IMR-90 (cell line): ENCODE results near the gene PODXL2. TPM values are rescaled to one million over a fixed set of nuclear protein-coding genes. Genes with fewer than 3 reads are reported as not detected.
"Not testable (repeated sequence)": the region's sequence is repeated elsewhere in the genome, so short reads cannot be mapped to it uniquely, and the experiment has no call there.

Experiments
- ATAC-seq: fragments of 200-7000 bp; cut with Tn5 transposase; 2 replicates; pipeline ENCODE4 v1.9.1; 2020; ENCODE audit warnings: low read depth, mild to moderate bottlenecking, moderate library complexity
- BruUV-seq: library from RNA; stranded (reverse); fragments of 400-500 nt; replicated peaks from 2 replicates; lab custom pipeline; 2021; lab: Mats Ljungman, UMichigan
- CTCF ChIA-PET: fragments of 300-600 bp; formaldehyde crosslinking; extraction: SDS; loops from one replicate; lab custom pipeline; 2021; ENCODE audit warnings: antibody characterized with exemption; lab: Yijun Ruan, JAX
- POLR2A ChIA-PET: fragments of 300-600 bp; sonication (Branson Sonifier 250); formaldehyde crosslinking; loops from one replicate; lab custom pipeline; 2022; ENCODE audit warnings: antibody characterized with exemption; ENCODE audit not compliant: unreplicated experiment; lab: Charles Lee
- DNase-seq: peaks from one replicate; pipeline ENCODE4 v3.0.0; 2013
- H2AFZ ChIP-seq: replicated peaks from 2 replicates; pipeline ENCODE3; 2013; ENCODE audit warnings: low read length, mild to moderate bottlenecking; ENCODE audit not compliant: poor library complexity
- H2AK5ac ChIP-seq: 2 replicates; pipeline ENCODE4 v1.6.1; 2013; ENCODE audit warnings: low read depth, low read length, inconsistent platforms
- H2AK9ac ChIP-seq: replicated peaks from 2 replicates; pipeline ENCODE3; 2013; ENCODE audit warnings: mild to moderate bottlenecking, low read depth, low read length, moderate library complexity; ENCODE audit not compliant: poor library complexity
- H2BK120ac ChIP-seq: 2 replicates; pipeline ENCODE4 v1.6.1; 2013; ENCODE audit warnings: low read depth, low read length, inconsistent platforms
- H2BK15ac ChIP-seq: 3 replicates; pipeline ENCODE4 v1.6.1; 2013; ENCODE audit warnings: low read depth, low read length, inconsistent platforms
- H2BK20ac ChIP-seq: 2 replicates; pipeline ENCODE4 v1.6.1; 2013; ENCODE audit warnings: low read depth, mild to moderate bottlenecking, inconsistent platforms, low read length, moderate library complexity
- H2BK5ac ChIP-seq: 2 replicates; pipeline ENCODE4 v1.6.1; 2013; ENCODE audit warnings: mild to moderate bottlenecking, low read depth, low read length, inconsistent platforms; ENCODE audit not compliant: poor library complexity, severe bottlenecking
- H3K14ac ChIP-seq: replicated peaks from 2 replicates; pipeline ENCODE4 v1.6.1; 2013; ENCODE audit warnings: low read depth, low read length, inconsistent platforms
- H3K18ac ChIP-seq: 2 replicates; pipeline ENCODE4 v1.6.1; 2013; ENCODE audit warnings: low read depth, low read length, control low read depth
- H3K23ac ChIP-seq: 2 replicates; pipeline ENCODE4 v1.6.1; 2013; ENCODE audit warnings: low read depth, low read length, inconsistent platforms
- H3K27ac ChIP-seq: 2 replicates; pipeline ENCODE4 v1.5.1; 2013; ENCODE audit warnings: mild to moderate bottlenecking, control low read depth, low read length; ENCODE audit not compliant: insufficient read depth
- H3K27me3 ChIP-seq: 2 replicates; pipeline ENCODE4 v1.6.1; 2013; ENCODE audit warnings: low read length; ENCODE audit not compliant: control insufficient read depth, insufficient read depth
- H3K36me3 ChIP-seq: 2 replicates; pipeline ENCODE4 v1.6.1; 2013; ENCODE audit warnings: low read length, mixed read lengths; ENCODE audit not compliant: control insufficient read depth, insufficient read depth
- H3K4ac ChIP-seq: 2 replicates; pipeline ENCODE4 v1.6.1; 2013; ENCODE audit warnings: low read depth, low read length, inconsistent platforms
- H3K4me1 ChIP-seq: 2 replicates; pipeline ENCODE4 v1.6.1; 2013; ENCODE audit warnings: low read length, mixed read lengths; ENCODE audit not compliant: control insufficient read depth, insufficient read depth
- H3K4me2 ChIP-seq: 2 replicates; pipeline ENCODE4 v1.6.1; 2013; ENCODE audit warnings: low read depth, mild to moderate bottlenecking, control low read depth, low read length, moderate library complexity
- H3K4me3 ChIP-seq: 2 replicates; pipeline ENCODE4 v1.5.1; 2013; ENCODE audit warnings: low read depth, mild to moderate bottlenecking, control low read depth, low read length, moderate library complexity; ENCODE audit not compliant: insufficient read depth
- H3K56ac ChIP-seq: 2 replicates; pipeline ENCODE4 v1.6.1; 2013; ENCODE audit warnings: low read length, inconsistent platforms; ENCODE audit not compliant: insufficient read depth; ENCODE audit errors: extremely low read depth
- H3K79me1 ChIP-seq, 2 experiments: 2 replicates each; pipeline ENCODE4 v1.6.1; 2013; ENCODE audit warnings: low read length in 2 of 2, inconsistent platforms in 1 of 2, low read depth in 1 of 2
- H3K9ac ChIP-seq: 2 replicates; pipeline ENCODE4 v1.6.1; 2013; ENCODE audit warnings: low read depth, low read length, control low read depth
- H3K9me1 ChIP-seq: 2 replicates; pipeline ENCODE4 v1.6.1; 2013; ENCODE audit warnings: low read length, inconsistent platforms; ENCODE audit not compliant: insufficient read depth
- H3K9me3 ChIP-seq: 2 replicates; pipeline ENCODE4 v1.6.1; 2013; ENCODE audit warnings: low read length; ENCODE audit not compliant: control insufficient read depth, insufficient read depth
- H4K20me1 ChIP-seq: 2 replicates; pipeline ENCODE4 v1.6.1; 2013; ENCODE audit warnings: low read length, inconsistent platforms; ENCODE audit not compliant: insufficient read depth
- H4K5ac ChIP-seq: 2 replicates; pipeline ENCODE4 v1.6.1; 2013; ENCODE audit warnings: mild to moderate bottlenecking, low read depth, low read length, control low read depth
- H4K8ac ChIP-seq, 2 experiments: 2 replicates each; pipeline ENCODE4 v1.6.1; 2013; ENCODE audit warnings: low read depth in 2 of 2, low read length in 2 of 2, control low read depth in 1 of 2, inconsistent platforms in 1 of 2
- H4K91ac ChIP-seq: 2 replicates; pipeline ENCODE4 v1.6.1; 2013; ENCODE audit warnings: low read depth, low read length, inconsistent platforms; ENCODE audit not compliant: insufficient read depth
- CHD1 ChIP-seq: IDR thresholded peaks from 2 replicates; pipeline ENCODE4 v1.6.1; 2012; ENCODE audit warnings: low read depth, low read length, improper control_type of control experiment
- FOS ChIP-seq: fragments of 150-350 bp; IDR thresholded peaks from 2 replicates; pipeline ENCODE4 v1.6.1; 2016; ENCODE audit warnings: low read depth, low read length
- MAZ ChIP-seq: IDR thresholded peaks from 2 replicates; pipeline ENCODE4 v1.6.1; 2012; ENCODE audit warnings: low read depth, mild to moderate bottlenecking, low read length, improper control_type of control experiment, moderate library complexity, borderline replicate concordance
- POLR2A ChIP-seq: IDR thresholded peaks from 2 replicates; pipeline ENCODE4 v1.6.1; 2012; ENCODE audit warnings: mild to moderate bottlenecking, low read depth, low read length
- RCOR1 ChIP-seq: IDR thresholded peaks from 2 replicates; pipeline ENCODE4 v1.6.1; 2012; ENCODE audit warnings: mild to moderate bottlenecking, low read length, improper control_type of control experiment; ENCODE audit not compliant: insufficient replicate concordance
- SMC3 ChIP-seq: fragments of 150-350 bp; IDR thresholded peaks from 2 replicates; pipeline ENCODE4 v1.6.1; 2016; ENCODE audit warnings: low read depth, mild to moderate bottlenecking, antibody characterized with exemption, low read length, moderate library complexity
- WGBS, 2 experiments: methylation state at CpG; one replicate each; pipeline versions ENCODE4 v1.1.5 to v1.1.7; 2013; ENCODE audit warnings: missing lambda C conversion rate in 2 of 2; ENCODE audit not compliant: insufficient read length in 1 of 2; ENCODE audit errors: extremely low coverage in 2 of 2; 5-methylcytosine and 5-hydroxymethylcytosine counted together
- dilution Hi-C: fragments of 300-500 bp; cut with HindIII; formaldehyde crosslinking; loops from one replicate; pipeline ENCODE4 v1.14.3; 2018; ENCODE audit warnings: low sequenced_read_pairs; ENCODE audit not compliant: unreplicated experiment
- in situ Hi-C: fragments of 300-500 bp; cut with MboI; formaldehyde crosslinking; loops from 3 replicates; pipeline ENCODE4 v1.14.3; 2019; ENCODE audit warnings: low sequenced_read_pairs, inconsistent platforms, mixed read lengths
- intact Hi-C: fragments of 100-400 bp; cut with micrococcal nuclease; formaldehyde crosslinking; loops from 2 replicates; pipeline ENCODE4 v1.10.0; 2022
- polyA plus RNA-seq, 3 experiments: library from polyadenylated mRNA; depleted of rRNA; stranded (reverse); fragments of >200 nt; gene quantifications; 2 replicates each; pipeline ENCODE4 v1.2.3, GENCODE V29; 2012; ENCODE audit warnings: low replicate concordance in 1 of 3
- total RNA-seq: library from RNA; depleted of rRNA; stranded (reverse); fragments of >200 nt; gene quantifications from 2 replicates; pipeline ENCODE4 v1.2.3, GENCODE V29; 2012
- TF ChIP-seq, protein P1 (sequence below): fragments of 150-350 bp; IDR thresholded peaks from 2 replicates; pipeline ENCODE4 v1.6.1; 2016; ENCODE audit warnings: low read depth, mild to moderate bottlenecking, low read length, moderate library complexity, borderline replicate concordance

Gene PODXL2
- total and polyA plus RNA-seq, 2 of the 4 experiments (the other 2 are of a cell fraction): 1.6 to 5.4 TPM

DNA sequence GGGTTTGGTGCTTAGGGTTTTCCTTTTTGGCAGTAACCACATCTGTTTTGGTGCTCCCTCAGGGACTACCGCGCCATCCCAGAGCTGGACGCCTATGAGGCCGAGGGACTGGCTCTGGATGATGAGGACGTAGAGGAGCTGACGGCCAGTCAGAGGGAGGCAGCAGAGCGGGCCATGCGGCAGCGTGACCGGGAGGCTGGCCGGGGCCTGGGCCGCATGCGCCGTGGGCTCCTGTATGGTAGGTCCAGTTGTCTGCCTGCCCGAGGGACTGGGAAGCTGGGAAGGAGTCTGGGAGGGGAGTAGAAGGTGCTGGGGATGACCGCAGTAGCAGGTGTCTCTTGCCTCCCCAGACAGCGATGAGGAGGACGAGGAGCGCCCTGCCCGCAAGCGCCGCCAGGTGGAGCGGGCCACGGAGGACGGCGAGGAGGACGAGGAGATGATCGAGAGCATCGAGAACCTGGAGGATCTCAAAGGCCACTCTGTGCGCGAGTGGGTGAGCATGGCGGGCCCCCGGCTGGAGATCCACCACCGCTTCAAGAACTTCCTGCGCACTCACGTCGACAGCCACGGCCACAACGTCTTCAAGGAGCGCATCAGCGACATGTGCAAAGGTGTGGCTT is 24.3 kb upstream of the PODXL2 start:
- no peak overlapping the region for H4K5ac ChIP-seq
- no peak overlapping the region for H3K27ac ChIP-seq
- H3K4me2 ChIP-seq: no peak overlapping the region
- H2BK120ac ChIP-seq: no peak overlapping the region
- no peak for DNase-seq
- H3K27me3 ChIP-seq: no peaks in the 10 kb centered on the region
- no peak overlapping the region for H2BK15ac ChIP-seq
- dilution Hi-C loops (no loop called here), intact Hi-C loops (no loop called here), in situ Hi-C loops (no loop called here)
- no peak overlapping the region for H4K91ac ChIP-seq
- H3K9me1 ChIP-seq: peaks cover 6% of the 10 kb centered on the region; the same call in 1 of the 2 replicates
- no peaks in the 10 kb centered on the region for H3K4me1 ChIP-seq
- H2BK20ac ChIP-seq: no peak overlapping the region
- 95% methylated on average over 29 of the region's 41 CpGs; no CpG with 5 or more reads in 1 of the 2 experiments for WGBS, 2 experiments
- H3K9ac ChIP-seq: no peak overlapping the region
- H3K23ac ChIP-seq: no peak overlapping the region
- peaks cover 8 to 12% of the 10 kb centered on the region in 2 experiments for H3K79me1 ChIP-seq
- no peak overlapping the region for H3K14ac ChIP-seq
- no peak overlapping the region for H2BK5ac ChIP-seq
- no peak overlapping the region for H3K56ac ChIP-seq
- no peaks in the 10 kb centered on the region for H4K20me1 ChIP-seq
- ChIA-PET CTCF (no interaction called here), POLR2A (no interaction called here)
- H3K18ac ChIP-seq: no peak overlapping the region
- H4K8ac ChIP-seq: no peak overlapping the region
- BruUV-seq: no TSS peak
- no peak overlapping the region for H3K4me3 ChIP-seq
- H2AFZ ChIP-seq: no peak overlapping the region
- no peak overlapping the region for H2AK5ac ChIP-seq
- TF ChIP-seq POLR2A (no peak), MAZ (no peak), SMC3 (no peak), FOS (no peak), RCOR1 (no peak), CHD1 (no peak)
- TF ChIP-seq, protein P1, sequence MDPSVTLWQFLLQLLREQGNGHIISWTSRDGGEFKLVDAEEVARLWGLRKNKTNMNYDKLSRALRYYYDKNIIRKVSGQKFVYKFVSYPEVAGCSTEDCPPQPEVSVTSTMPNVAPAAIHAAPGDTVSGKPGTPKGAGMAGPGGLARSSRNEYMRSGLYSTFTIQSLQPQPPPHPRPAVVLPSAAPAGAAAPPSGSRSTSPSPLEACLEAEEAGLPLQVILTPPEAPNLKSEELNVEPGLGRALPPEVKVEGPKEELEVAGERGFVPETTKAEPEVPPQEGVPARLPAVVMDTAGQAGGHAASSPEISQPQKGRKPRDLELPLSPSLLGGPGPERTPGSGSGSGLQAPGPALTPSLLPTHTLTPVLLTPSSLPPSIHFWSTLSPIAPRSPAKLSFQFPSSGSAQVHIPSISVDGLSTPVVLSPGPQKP: no peak
- H3K36me3 ChIP-seq: peaks cover 32% of the 10 kb centered on the region
- H3K9me3 ChIP-seq: no peaks in the 10 kb centered on the region
- H2AK9ac ChIP-seq: no peak overlapping the region
- no peak for ATAC-seq
- H3K4ac ChIP-seq: no peak overlapping the region

DNA sequence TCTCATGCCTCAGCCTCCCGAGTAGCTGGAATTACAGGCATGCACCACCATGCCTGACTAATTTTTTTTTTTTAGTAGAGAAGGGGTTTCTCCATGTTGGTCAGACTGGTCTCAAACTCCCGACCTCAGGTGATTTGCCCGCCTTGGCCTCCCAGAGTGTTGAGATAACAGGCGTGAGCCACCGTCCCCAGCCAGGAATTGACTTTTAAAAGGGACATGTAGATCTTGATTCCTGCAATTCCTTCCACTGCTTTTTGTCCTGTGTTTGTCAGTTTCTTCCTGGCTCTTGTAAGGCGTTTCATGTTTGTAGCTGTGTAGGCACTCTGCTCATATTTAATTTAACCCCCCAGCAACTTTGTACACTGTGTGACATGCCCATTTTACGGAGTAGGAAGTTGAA is 23.4 kb upstream of the PODXL2 start:
- BruUV-seq, CTCF ChIA-PET, intact Hi-C loops, H2AFZ ChIP-seq, H3K18ac ChIP-seq, H2AK9ac ChIP-seq, H2BK15ac ChIP-seq, H3K27me3 ChIP-seq, ATAC-seq, H4K8ac ChIP-seq, H3K79me1 ChIP-seq, H2AK5ac ChIP-seq, POLR2A ChIA-PET, H2BK20ac ChIP-seq, H2BK5ac ChIP-seq, H4K20me1 ChIP-seq, in situ Hi-C loops, dilution Hi-C loops, H3K14ac ChIP-seq, H3K9me1 ChIP-seq, DNase-seq, H3K4me1 ChIP-seq, H2BK120ac ChIP-seq, H3K4ac ChIP-seq, H3K9me3 ChIP-seq, H3K9ac ChIP-seq, H3K27ac ChIP-seq, H3K23ac ChIP-seq, H4K91ac ChIP-seq, H4K5ac ChIP-seq, H3K4me2 ChIP-seq, H3K4me3 ChIP-seq, H3K56ac ChIP-seq: not testable (repeated sequence)
- WGBS, 2 experiments: no CpG with 5 or more reads among the region's 7 CpGs
- H3K36me3 ChIP-seq: peaks cover 33% of the 10 kb centered on the region
